Measurements from ENCODE around the gene GLUD1. TPM values are rescaled to one million over a fixed set of nuclear protein-coding genes. Genes with fewer than 3 reads are reported as not detected.
"Not testable (repeated sequence)": the region's sequence is repeated elsewhere in the genome, so short reads cannot be mapped to it uniquely, and the experiment has no call there.

The GLUD1 gene
- total and polyA plus RNA-seq, 3 experiments from 2014 or later, result 130 to 184 (median 174) TPM

GRCh38 chr10:87053577-87054181 is 41.0 kb downstream of the GLUD1 start:
- Mint-ChIP-seq H3K36me3 (peaks cover 0 to 54% (median 18%) of the 10 kb centered on the region in 3 donors), H3K27ac (no peak overlapping the region), H3K9me3 (no peaks in the 10 kb centered on the region), H3K27me3 (no peaks in the 10 kb centered on the region), H3K4me3 (no peak overlapping the region), H3K4me1 (peaks cover 0 to 1% (median 0%) of the 10 kb centered on the region in 3 donors)
- no peak overlapping the region for H3K4me3 ChIP-seq (ENCODE audit: low read length)
- ChIA-PET POLR2A (no interaction called here), CTCF (interaction anchor here (1.5 kb wide), 1 partner anchor 10 kb away, joined by 4 read pairs; no protein-coding TSS in a partner anchor)
- no peak overlapping the region for H3K27ac ChIP-seq (ENCODE audit: low read depth, low read length)
- no peaks in the 10 kb centered on the region for H3K9me3 ChIP-seq (ENCODE audit: low read length)
- no peaks in the 10 kb centered on the region for H3K4me1 ChIP-seq (ENCODE audit: insufficient read depth, low read length)
- no peaks in the 10 kb centered on the region for H3K27me3 ChIP-seq (ENCODE audit: insufficient read depth, low read length, poor library complexity, severe bottlenecking)
- H3K36me3 ChIP-seq (ENCODE audit: insufficient read depth, low read length), result peaks cover 38% of the 10 kb centered on the region
- DNase-seq, result no peak

- no peaks in the 10 kb centered on the region for H3K27me3 Mint-ChIP-seq
- no peak overlapping the region for H3K4me3 ChIP-seq (ENCODE audit: low read length)
- ChIA-PET CTCF (no interaction called here), POLR2A (no interaction called here)
- H3K9me3 ChIP-seq (ENCODE audit: low read length), result no peaks in the 10 kb centered on the region
- peaks cover 0 to 55% (median 22%) of the 10 kb centered on the region in 3 donors for H3K36me3 Mint-ChIP-seq
- no peak overlapping the region for H3K27ac ChIP-seq (ENCODE audit: low read depth, low read length)
- no peak for DNase-seq
- no peaks in the 10 kb centered on the region for H3K4me1 ChIP-seq (ENCODE audit: insufficient read depth, low read length)
- peak overlapping the region in 1 of 8 donors; percentile 15 for H3K27ac Mint-ChIP-seq
- no peak overlapping the region for H3K4me3 Mint-ChIP-seq
- no peaks in the 10 kb centered on the region for H3K9me3 Mint-ChIP-seq
- H3K36me3 ChIP-seq (ENCODE audit: insufficient read depth, low read length), result peaks cover 34% of the 10 kb centered on the region
- peaks cover 0 to 1% (median 0%) of the 10 kb centered on the region in 3 donors for H3K4me1 Mint-ChIP-seq
- H3K27me3 ChIP-seq (ENCODE audit: insufficient read depth, low read length, poor library complexity, severe bottlenecking), result no peaks in the 10 kb centered on the region
Observed at GRCh38 chr10:87053111-87053510, 41.5 kb downstream of the GLUD1 start.

GRCh38 chr10:87045434-87045938 is 49.2 kb downstream of the GLUD1 start:
- H3K27me3 Mint-ChIP-seq, result no peaks in the 10 kb centered on the region
- no peaks in the 10 kb centered on the region for H3K9me3 Mint-ChIP-seq
- H3K9me3 ChIP-seq (ENCODE audit: low read length), result no peaks in the 10 kb centered on the region
- POLR2A ChIA-PET, result no interaction called here
- no peak overlapping the region for H3K27ac Mint-ChIP-seq
- DNase-seq, result no peak
- H3K36me3 ChIP-seq (ENCODE audit: insufficient read depth, low read length), result no peaks in the 10 kb centered on the region
- no peak overlapping the region for H3K27ac ChIP-seq (ENCODE audit: low read depth, low read length)
- H3K4me3 Mint-ChIP-seq, result no peak overlapping the region
- CTCF ChIA-PET, result no interaction called here
- no peaks in the 10 kb centered on the region for H3K4me1 Mint-ChIP-seq
- H3K4me3 ChIP-seq (ENCODE audit: low read length), result no peak overlapping the region
- H3K4me1 ChIP-seq (ENCODE audit: insufficient read depth, low read length), result no peaks in the 10 kb centered on the region
- H3K27me3 ChIP-seq (ENCODE audit: insufficient read depth, low read length, poor library complexity, severe bottlenecking), result no peaks in the 10 kb centered on the region
- H3K36me3 Mint-ChIP-seq, result peaks cover 16 to 45% (median 17%) of the 10 kb centered on the region in 3 donors

GRCh38 chr10:87043579-87043978 is 51.1 kb downstream of the GLUD1 start:
- H3K4me1 ChIP-seq (ENCODE audit: insufficient read depth, low read length); H3K9me3 ChIP-seq (ENCODE audit: low read length); H3K36me3 ChIP-seq (ENCODE audit: insufficient read depth, low read length); H3K27me3 Mint-ChIP-seq; H3K27ac Mint-ChIP-seq; H3K27ac ChIP-seq (ENCODE audit: low read depth, low read length); DNase-seq; H3K4me3 ChIP-seq (ENCODE audit: low read length); POLR2A ChIA-PET; H3K27me3 ChIP-seq (ENCODE audit: insufficient read depth, low read length, poor library complexity, severe bottlenecking); H3K4me3 Mint-ChIP-seq; H3K4me1 Mint-ChIP-seq; H3K9me3 Mint-ChIP-seq: not testable (repeated sequence)
- CTCF ChIA-PET, result interaction anchor here (1.4 kb wide), 1 partner anchor 11 kb away, joined by 4 read pairs; no protein-coding TSS in a partner anchor
- H3K36me3 Mint-ChIP-seq, result peaks cover 11 to 29% (median 24%) of the 10 kb centered on the region in 3 donors

- H3K27ac ChIP-seq (ENCODE audit: low read depth, low read length), result no peak overlapping the region
- Mint-ChIP-seq H3K9me3 (peaks cover 0 to 4% (median 0%) of the 10 kb centered on the region in 5 donors), H3K4me3 (no peak overlapping the region), H3K4me1 (no peaks in the 10 kb centered on the region), H3K36me3 (peaks cover 1 to 17% (median 7%) of the 10 kb centered on the region in 3 donors), H3K27ac (peak overlapping the region in 1 of 8 donors; percentile 41), H3K27me3 (peaks cover 2 to 4% of the 10 kb centered on the region in 2 donors)
- no peaks in the 10 kb centered on the region for H3K4me1 ChIP-seq (ENCODE audit: insufficient read depth, low read length)
- DNase-seq, result no peak
- no peaks in the 10 kb centered on the region for H3K9me3 ChIP-seq (ENCODE audit: low read length)
- no peaks in the 10 kb centered on the region for H3K36me3 ChIP-seq (ENCODE audit: insufficient read depth, low read length)
- no peaks in the 10 kb centered on the region for H3K27me3 ChIP-seq (ENCODE audit: insufficient read depth, low read length, poor library complexity, severe bottlenecking)
- no peak overlapping the region for H3K4me3 ChIP-seq (ENCODE audit: low read length)
- POLR2A ChIA-PET, result interaction anchor here (0.8 kb wide), 1 partner anchor 62 kb away, joined by 3 read pairs; no protein-coding TSS in a partner anchor
- CTCF ChIA-PET, result no interaction called here
Observed at GRCh38 chr10:87038786-87039185, 55.9 kb downstream of the GLUD1 start.

GRCh38 chr10:87038286-87038717 is 56.3 kb downstream of the GLUD1 start:
- POLR2A ChIA-PET, result interaction anchor here (0.8 kb wide), 1 partner anchor 62 kb away, joined by 3 read pairs; no protein-coding TSS in a partner anchor
- peaks cover 2 to 4% of the 10 kb centered on the region in 2 donors for H3K27me3 Mint-ChIP-seq
- no peaks in the 10 kb centered on the region for H3K4me1 ChIP-seq (ENCODE audit: insufficient read depth, low read length)
- peak overlapping the region in 1 of 8 donors; percentile 71 for H3K27ac Mint-ChIP-seq
- H3K36me3 ChIP-seq (ENCODE audit: insufficient read depth, low read length), result no peaks in the 10 kb centered on the region
- no peaks in the 10 kb centered on the region for H3K27me3 ChIP-seq (ENCODE audit: insufficient read depth, low read length, poor library complexity, severe bottlenecking)
- H3K4me1 Mint-ChIP-seq, result no peaks in the 10 kb centered on the region
- H3K9me3 Mint-ChIP-seq, result peaks cover 0 to 4% (median 0%) of the 10 kb centered on the region in 5 donors
- H3K9me3 ChIP-seq (ENCODE audit: low read length), result no peaks in the 10 kb centered on the region
- CTCF ChIA-PET, result no interaction called here
- DNase-seq, result no peak
- H3K4me3 Mint-ChIP-seq, result no peak overlapping the region
- H3K4me3 ChIP-seq (ENCODE audit: low read length), result no peak overlapping the region
- peaks cover 1 to 17% (median 6%) of the 10 kb centered on the region in 3 donors for H3K36me3 Mint-ChIP-seq
- no peak overlapping the region for H3K27ac ChIP-seq (ENCODE audit: low read depth, low read length)

- no peaks in the 10 kb centered on the region for H3K4me1 ChIP-seq (ENCODE audit: insufficient read depth, low read length)
- no peaks in the 10 kb centered on the region for H3K4me1 Mint-ChIP-seq
- H3K9me3 Mint-ChIP-seq, result peaks cover 0 to 4% (median 0%) of the 10 kb centered on the region in 5 donors
- no peak overlapping the region for H3K4me3 Mint-ChIP-seq
- no peak for DNase-seq
- H3K27ac ChIP-seq (ENCODE audit: low read depth, low read length), result no peak overlapping the region
- peaks cover 0 to 6% (median 0%) of the 10 kb centered on the region in 3 donors for H3K36me3 Mint-ChIP-seq
- H3K4me3 ChIP-seq (ENCODE audit: low read length), result no peak overlapping the region
- H3K27me3 Mint-ChIP-seq, result peaks cover 2 to 4% of the 10 kb centered on the region in 2 donors
- ChIA-PET CTCF (no interaction called here), POLR2A (no interaction called here)
- H3K9me3 ChIP-seq (ENCODE audit: low read length), result no peaks in the 10 kb centered on the region
- H3K27me3 ChIP-seq (ENCODE audit: insufficient read depth, low read length, poor library complexity, severe bottlenecking), result no peaks in the 10 kb centered on the region
- H3K36me3 ChIP-seq (ENCODE audit: insufficient read depth, low read length), result no peaks in the 10 kb centered on the region
- H3K27ac Mint-ChIP-seq, result no peak overlapping the region
Observed at GRCh38 chr10:87036623-87037022, 58.0 kb downstream of the GLUD1 start.

GRCh38 chr10:87030912-87031635 is 63.6 kb downstream of the GLUD1 start:
- H3K4me1 Mint-ChIP-seq, result no peaks in the 10 kb centered on the region
- H3K36me3 Mint-ChIP-seq, result no peaks in the 10 kb centered on the region
- no peaks in the 10 kb centered on the region for H3K27me3 Mint-ChIP-seq
- Histone ChIP-seq H3K9me3 (ENCODE audit: low read length) (no peaks in the 10 kb centered on the region), H3K4me3 (ENCODE audit: low read length) (no peak overlapping the region), H3K36me3 (ENCODE audit: insufficient read depth, low read length) (no peaks in the 10 kb centered on the region), H3K27ac (ENCODE audit: low read depth, low read length) (no peak overlapping the region), H3K27me3 (ENCODE audit: insufficient read depth, low read length, poor library complexity, severe bottlenecking) (no peaks in the 10 kb centered on the region), H3K4me1 (ENCODE audit: insufficient read depth, low read length) (no peaks in the 10 kb centered on the region)
- no peak for DNase-seq
- H3K27ac Mint-ChIP-seq, result peak overlapping the region in 1 of 8 donors; percentile 32
- no peaks in the 10 kb centered on the region for H3K9me3 Mint-ChIP-seq
- ChIA-PET POLR2A (no interaction called here), CTCF (interaction anchor here (1.5 kb wide), 1 partner anchor 10 kb away, joined by 3 read pairs; no protein-coding TSS in a partner anchor)
- H3K4me3 Mint-ChIP-seq, result no peak overlapping the region

All from CD8-positive, alpha-beta memory T cell (primary cell).